ENCODE measurements around the gene GPR85.
"Not testable (repeated sequence)": the region's sequence is repeated elsewhere in the genome, so short reads cannot be mapped to it uniquely, and the experiment has no call there.

The GPR85 gene

DNA sequence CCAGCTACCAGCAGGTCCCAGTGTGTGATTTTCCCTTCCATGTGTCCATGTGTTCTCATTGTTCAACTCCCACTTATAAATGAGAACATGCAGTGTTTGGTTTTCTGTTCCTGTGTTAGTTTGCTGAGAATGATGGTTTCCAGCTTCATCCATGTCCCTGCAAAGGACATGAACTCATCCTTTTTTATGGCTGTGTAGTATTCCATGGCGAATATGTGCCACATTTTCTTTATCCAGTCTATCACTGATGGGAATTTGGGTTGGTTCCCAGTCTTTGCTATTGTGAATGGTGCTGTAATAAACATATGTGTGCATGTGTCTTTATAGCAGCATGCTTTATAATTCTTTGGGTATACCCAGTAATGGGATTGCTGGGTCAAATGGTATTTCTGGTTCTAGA lies 37.4 kb downstream of the GPR85 start:
- not testable (repeated sequence) for H3K27me3 ChIP-seq (ENCODE audit: control insufficient read depth in 1 of 2, insufficient read depth in 2 of 2, low read length in 2 of 2); H3K4me1 ChIP-seq (ENCODE audit: control insufficient read depth in 1 of 2, insufficient read depth in 2 of 2, low read length in 2 of 2); H3K9ac ChIP-seq (ENCODE audit: low read depth in 1 of 2, low read length in 2 of 2); H3K9me3 ChIP-seq (ENCODE audit: control insufficient read depth in 1 of 2, low read length in 2 of 2); H3K4me3 ChIP-seq (ENCODE audit: low read depth in 1 of 2, low read length in 2 of 2); H3K27ac ChIP-seq (ENCODE audit: low read depth, low read length); H3K36me3 ChIP-seq (ENCODE audit: control insufficient read depth in 1 of 2, insufficient read depth in 2 of 2, low read length in 2 of 2)

DNA sequence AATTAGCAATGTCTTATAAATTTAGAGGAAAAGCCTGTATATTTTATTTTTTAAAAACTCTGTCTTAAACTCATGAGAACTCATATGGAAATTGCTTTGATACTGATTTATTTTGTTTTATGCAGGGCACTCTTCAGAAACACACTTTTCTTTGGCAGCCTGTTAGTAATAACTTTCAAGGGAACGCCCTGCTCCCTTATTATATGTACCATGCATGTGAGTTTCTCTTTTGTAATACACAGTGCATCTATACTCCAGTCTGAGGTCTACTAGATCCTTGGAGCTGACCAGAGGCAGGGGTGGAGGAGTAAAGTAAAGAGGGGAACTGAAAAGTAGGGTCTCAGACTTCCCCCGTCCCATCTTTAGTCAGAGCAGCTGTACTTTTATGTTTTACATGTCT lies 40.2 kb downstream of the GPR85 start:
- Histone ChIP-seq H3K4me3 (ENCODE audit: low read depth in 1 of 2, low read length in 2 of 2) (no peak overlapping the region), H3K36me3 (ENCODE audit: control insufficient read depth in 1 of 2, insufficient read depth in 2 of 2, low read length in 2 of 2) (no peaks in the 10 kb centered on the region), H3K9me3 (ENCODE audit: control insufficient read depth in 1 of 2, low read length in 2 of 2) (no peaks in the 10 kb centered on the region), H3K9ac (ENCODE audit: low read depth in 1 of 2, low read length in 2 of 2) (no peak overlapping the region), H3K4me1 (ENCODE audit: control insufficient read depth in 1 of 2, insufficient read depth in 2 of 2, low read length in 2 of 2) (no peaks in the 10 kb centered on the region), H3K27me3 (ENCODE audit: control insufficient read depth in 1 of 2, insufficient read depth in 2 of 2, low read length in 2 of 2) (no peaks in the 10 kb centered on the region), H3K27ac (ENCODE audit: low read depth, low read length) (no peak overlapping the region)

DNA sequence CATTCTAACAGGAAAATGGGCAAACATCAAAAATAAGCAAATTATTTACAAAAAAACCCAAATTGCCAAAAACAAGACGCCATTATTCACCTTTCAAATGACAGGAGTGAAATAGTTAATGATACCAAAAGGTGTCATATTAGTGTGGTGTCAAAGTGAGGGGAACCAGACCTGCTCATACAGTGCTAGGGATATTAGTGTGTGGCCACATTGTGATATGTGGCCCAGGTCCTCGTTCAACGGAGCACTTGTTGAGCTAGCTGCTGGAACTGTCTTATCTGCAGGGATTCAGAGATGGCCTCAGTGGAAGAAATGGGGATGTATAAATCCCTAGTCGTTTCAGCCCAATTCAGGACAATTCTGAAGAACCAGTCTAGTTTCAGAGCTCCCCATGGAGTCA lies 41.2 kb downstream of the GPR85 start:
- Histone ChIP-seq H3K27me3 (ENCODE audit: control insufficient read depth in 1 of 2, insufficient read depth in 2 of 2, low read length in 2 of 2) (no peaks in the 10 kb centered on the region), H3K9me3 (ENCODE audit: control insufficient read depth in 1 of 2, low read length in 2 of 2) (no peaks in the 10 kb centered on the region), H3K9ac (ENCODE audit: low read depth in 1 of 2, low read length in 2 of 2) (no peak overlapping the region), H3K27ac (ENCODE audit: low read depth, low read length) (no peak overlapping the region), H3K4me1 (ENCODE audit: control insufficient read depth in 1 of 2, insufficient read depth in 2 of 2, low read length in 2 of 2) (no peaks in the 10 kb centered on the region), H3K4me3 (ENCODE audit: low read depth in 1 of 2, low read length in 2 of 2) (no peak overlapping the region), H3K36me3 (ENCODE audit: control insufficient read depth in 1 of 2, insufficient read depth in 2 of 2, low read length in 2 of 2) (no peaks in the 10 kb centered on the region)

DNA sequence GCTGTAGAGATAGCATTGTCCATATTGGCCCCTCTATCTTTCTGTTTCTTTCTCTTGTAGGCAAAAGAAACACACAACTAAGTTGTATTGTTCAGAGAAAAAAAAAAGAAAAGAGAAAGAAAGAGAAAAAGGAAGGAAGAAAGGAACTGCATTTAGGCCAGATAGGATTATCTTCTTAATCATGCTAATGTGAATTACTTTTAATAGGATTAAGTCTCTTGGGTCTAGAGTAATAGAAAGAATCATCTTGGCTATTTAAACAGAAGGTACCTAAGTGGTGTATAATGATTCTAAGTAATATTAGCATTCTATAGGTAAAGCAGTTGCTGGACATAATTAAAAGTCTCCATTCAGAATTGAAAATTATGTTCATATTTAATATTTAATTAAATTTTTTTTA lies 42.2 kb downstream of the GPR85 start:
- Histone ChIP-seq H3K9me3 (ENCODE audit: control insufficient read depth in 1 of 2, low read length in 2 of 2) (no peaks in the 10 kb centered on the region), H3K36me3 (ENCODE audit: control insufficient read depth in 1 of 2, insufficient read depth in 2 of 2, low read length in 2 of 2) (no peaks in the 10 kb centered on the region), H3K4me1 (ENCODE audit: control insufficient read depth in 1 of 2, insufficient read depth in 2 of 2, low read length in 2 of 2) (no peaks in the 10 kb centered on the region), H3K4me3 (ENCODE audit: low read depth in 1 of 2, low read length in 2 of 2) (no peak overlapping the region), H3K27me3 (ENCODE audit: control insufficient read depth in 1 of 2, insufficient read depth in 2 of 2, low read length in 2 of 2) (no peaks in the 10 kb centered on the region), H3K27ac (ENCODE audit: low read depth, low read length) (no peak overlapping the region), H3K9ac (ENCODE audit: low read depth in 1 of 2, low read length in 2 of 2) (no peak overlapping the region)

GRCh38 chr7:113040849-113041248 lies 45.8 kb downstream of the GPR85 start:
- H3K27me3 ChIP-seq (ENCODE audit: control insufficient read depth in 1 of 2, insufficient read depth in 2 of 2, low read length in 2 of 2) = no peaks in the 10 kb centered on the region
- no peak overlapping the region for H3K9ac ChIP-seq (ENCODE audit: low read depth in 1 of 2, low read length in 2 of 2)
- no peak overlapping the region for H3K27ac ChIP-seq (ENCODE audit: low read depth, low read length)
- no peaks in the 10 kb centered on the region for H3K9me3 ChIP-seq (ENCODE audit: control insufficient read depth in 1 of 2, low read length in 2 of 2)
- H3K36me3 ChIP-seq (ENCODE audit: control insufficient read depth in 1 of 2, insufficient read depth in 2 of 2, low read length in 2 of 2) = no peaks in the 10 kb centered on the region
- no peak overlapping the region for H3K4me3 ChIP-seq (ENCODE audit: low read depth in 1 of 2, low read length in 2 of 2)
- no peaks in the 10 kb centered on the region for H3K4me1 ChIP-seq (ENCODE audit: control insufficient read depth in 1 of 2, insufficient read depth in 2 of 2, low read length in 2 of 2)

- Histone ChIP-seq H3K36me3 (ENCODE audit: control insufficient read depth in 1 of 2, insufficient read depth in 2 of 2, low read length in 2 of 2) (no peaks in the 10 kb centered on the region), H3K9ac (ENCODE audit: low read depth in 1 of 2, low read length in 2 of 2) (no peak overlapping the region), H3K9me3 (ENCODE audit: control insufficient read depth in 1 of 2, low read length in 2 of 2) (no peaks in the 10 kb centered on the region), H3K27me3 (ENCODE audit: control insufficient read depth in 1 of 2, insufficient read depth in 2 of 2, low read length in 2 of 2) (no peaks in the 10 kb centered on the region), H3K4me1 (ENCODE audit: control insufficient read depth in 1 of 2, insufficient read depth in 2 of 2, low read length in 2 of 2) (no peaks in the 10 kb centered on the region), H3K27ac (ENCODE audit: low read depth, low read length) (no peak overlapping the region), H3K4me3 (ENCODE audit: low read depth in 1 of 2, low read length in 2 of 2) (no peak overlapping the region)
Observed at GRCh38 chr7:113033959-113034358, 52.7 kb downstream of the GPR85 start.
